UCSD-AML1 (cell line): Measurements from ENCODE around the gene PYROXD2.

ENCODE experiments used
- DNase-seq: peaks from one replicate; lab custom pipeline; 2025; ENCODE audit not compliant: unreplicated experiment; lab: John Stamatoyannopoulos, UW

The PYROXD2 gene

DNA sequence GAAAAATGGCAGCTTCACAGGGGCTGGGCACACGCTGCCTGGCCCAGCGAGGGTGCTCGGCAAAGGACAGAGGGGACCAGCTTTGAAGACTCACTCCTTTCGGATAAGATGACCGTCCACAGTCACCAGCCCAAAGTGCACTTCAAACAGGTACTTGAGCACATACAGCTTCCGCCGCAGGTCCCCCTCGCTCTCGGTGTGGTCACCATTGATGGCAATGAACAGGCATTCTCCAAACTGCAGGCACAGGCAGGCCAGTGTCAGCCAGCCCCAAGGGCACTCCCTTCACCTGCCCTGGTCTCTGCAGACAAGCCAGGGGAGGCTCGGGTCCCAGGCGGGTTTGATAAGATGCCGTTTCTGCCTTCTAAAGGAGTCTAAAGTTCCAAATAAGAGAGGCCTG is 20.2 kb upstream of the PYROXD2 start:
- no peak for DNase-seq

DNA sequence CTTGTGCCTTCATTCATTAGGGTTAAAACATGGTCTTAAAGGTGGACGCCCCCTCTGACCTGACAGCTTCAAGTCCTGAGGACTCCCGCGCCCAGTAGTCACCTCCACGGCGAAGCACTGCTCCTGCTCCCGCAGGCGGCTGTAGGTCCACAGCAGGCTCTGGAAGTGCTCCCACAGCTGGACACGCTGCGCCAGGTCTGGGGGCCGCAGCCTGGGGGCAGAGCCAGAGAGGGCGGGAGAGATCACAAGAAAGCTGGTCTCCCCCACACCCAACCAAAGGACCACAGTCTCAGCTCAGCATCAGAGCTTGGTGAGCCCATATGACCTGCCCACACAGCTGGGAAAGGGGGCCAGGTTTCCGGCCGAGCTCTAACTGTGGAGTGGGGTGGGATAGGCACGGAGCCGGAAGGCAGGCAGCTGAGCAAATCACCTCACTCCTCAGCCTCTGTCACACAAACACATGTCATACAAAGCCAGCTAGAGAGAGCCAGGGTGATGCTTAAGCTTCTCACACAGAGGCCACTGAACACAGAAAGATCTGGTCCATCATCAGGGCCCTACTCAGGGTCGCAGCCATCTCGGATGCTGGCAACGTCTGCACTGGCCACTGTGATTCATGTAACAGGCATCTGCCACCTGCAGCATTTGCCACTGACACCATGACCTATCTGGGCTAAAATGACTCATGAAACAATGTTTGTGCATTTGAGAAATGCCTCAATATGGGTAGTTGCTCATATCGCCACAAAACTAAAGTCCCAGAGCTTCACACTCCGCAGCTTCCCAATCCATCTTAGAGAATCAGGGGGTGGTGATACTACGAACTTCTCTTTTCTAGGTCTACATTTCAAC is 19.1 kb upstream of the PYROXD2 start:
- DNase-seq = no peak

DNA sequence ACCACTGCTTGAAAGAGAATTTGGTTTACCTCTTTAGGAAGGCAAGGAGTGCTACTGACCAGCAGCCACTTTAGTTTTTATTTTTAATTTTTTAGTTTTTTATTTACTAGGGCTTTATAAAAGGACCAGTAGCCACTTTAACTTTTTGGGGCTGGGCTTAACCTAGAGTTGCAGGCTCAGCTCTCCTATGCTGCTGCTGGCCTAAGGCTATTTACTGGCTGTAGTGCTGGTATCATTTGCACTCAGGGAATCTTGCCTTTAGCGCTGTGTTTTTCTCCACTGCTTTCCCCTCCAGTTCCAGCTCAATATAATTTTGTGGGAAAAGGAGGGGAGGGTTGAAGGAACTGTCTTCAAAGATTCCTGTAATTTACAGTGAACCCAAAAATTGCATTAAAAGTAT is 18.4 kb upstream of the PYROXD2 start:
- no peak for DNase-seq

DNA sequence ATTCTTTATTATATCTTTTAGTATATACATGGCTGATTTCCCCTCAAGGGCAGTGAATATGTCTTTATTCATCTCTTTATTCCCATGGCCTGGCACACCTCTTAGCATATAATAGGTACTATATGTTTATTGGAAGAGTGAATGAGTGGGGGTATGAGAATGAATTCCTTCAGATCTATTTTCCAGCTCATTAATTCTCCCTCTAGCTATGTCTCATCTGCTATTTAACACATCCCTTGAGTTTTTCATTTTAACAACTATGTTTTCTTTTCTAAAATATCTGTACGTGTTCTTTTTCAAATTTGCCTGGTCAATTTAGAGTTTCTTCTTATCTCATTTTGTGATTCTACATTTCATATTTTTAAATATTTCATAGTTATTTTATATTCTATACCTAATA is 17.3 kb upstream of the PYROXD2 start:
- no peak for DNase-seq

DNA sequence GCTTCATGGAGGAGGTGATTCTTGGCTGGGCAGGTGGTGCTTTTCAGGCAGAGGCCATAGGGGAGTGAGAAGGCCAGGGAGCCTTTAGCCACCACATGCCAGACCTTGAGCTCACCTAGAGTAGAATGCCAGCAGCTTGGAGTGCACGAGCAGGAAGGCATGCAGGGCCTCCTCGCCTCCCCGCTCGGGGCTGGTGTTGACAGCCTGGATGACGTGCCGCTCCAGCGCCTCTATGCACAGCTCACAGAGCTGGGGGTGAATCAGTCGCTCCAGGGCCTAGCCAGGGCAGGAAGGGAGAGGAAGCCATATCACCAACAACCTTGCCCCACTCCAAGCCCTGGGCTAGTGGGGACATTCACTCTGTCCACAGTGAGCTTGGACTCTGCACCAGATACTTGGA is 16.0 kb upstream of the PYROXD2 start:
- DNase-seq = no peak

DNA sequence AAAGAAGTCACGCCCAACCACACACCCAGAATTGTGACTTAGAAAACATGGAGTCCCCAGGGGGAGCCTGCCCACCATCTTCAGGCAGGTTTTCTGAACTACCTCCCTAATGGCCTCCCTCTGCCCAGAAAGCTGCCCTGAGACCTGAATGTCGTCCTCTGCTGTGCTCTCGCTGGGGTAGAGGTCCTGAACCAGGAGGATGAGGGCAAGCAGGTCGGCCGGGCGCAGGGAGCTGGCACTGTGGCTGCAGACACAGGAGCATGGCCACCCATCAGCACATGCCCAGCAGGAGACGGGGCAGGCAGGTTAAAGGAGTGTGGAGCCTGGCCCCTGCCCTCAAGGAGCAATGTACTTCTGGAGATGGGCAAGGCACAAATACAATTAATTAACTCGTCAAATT is 15.4 kb upstream of the PYROXD2 start:
- DNase-seq = no peak

DNA sequence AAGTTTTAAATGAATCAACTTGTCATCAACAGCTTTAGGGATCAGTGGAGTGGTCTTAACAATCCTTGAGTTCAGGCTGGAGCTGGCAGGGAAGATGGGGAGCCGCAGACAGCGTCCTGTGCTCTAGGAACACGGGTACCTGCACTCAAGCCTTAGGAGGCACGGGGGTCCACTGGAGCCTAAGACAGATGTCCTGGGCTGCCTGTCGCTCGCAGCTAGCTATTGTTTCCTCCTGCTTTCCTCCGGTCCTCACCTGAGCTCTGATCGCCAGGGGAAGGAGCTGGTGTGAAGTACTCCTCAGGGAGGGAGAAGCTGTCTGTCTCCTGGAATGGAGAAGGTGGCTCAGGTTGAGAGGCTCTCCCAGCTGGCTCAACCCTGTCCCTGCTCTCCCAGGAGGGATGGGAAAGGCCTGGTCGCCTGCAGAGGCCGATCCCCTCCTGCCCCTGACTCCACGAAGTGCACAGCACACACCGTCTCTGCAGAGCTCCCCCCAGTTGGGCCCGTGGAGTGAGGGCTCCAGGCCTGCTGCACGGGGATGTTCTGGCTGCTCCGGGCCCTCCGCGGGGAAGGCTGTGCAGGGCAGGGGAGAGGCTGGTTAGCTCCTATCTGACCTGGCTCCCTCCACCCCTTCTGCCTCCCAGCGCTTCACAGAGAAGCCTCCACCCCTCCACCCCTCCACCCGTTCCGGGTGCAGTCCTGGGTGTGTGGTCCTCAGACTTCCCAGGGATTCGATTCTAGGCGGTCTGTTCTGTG is 14.5 kb upstream of the PYROXD2 start:
- no peak for DNase-seq

DNA sequence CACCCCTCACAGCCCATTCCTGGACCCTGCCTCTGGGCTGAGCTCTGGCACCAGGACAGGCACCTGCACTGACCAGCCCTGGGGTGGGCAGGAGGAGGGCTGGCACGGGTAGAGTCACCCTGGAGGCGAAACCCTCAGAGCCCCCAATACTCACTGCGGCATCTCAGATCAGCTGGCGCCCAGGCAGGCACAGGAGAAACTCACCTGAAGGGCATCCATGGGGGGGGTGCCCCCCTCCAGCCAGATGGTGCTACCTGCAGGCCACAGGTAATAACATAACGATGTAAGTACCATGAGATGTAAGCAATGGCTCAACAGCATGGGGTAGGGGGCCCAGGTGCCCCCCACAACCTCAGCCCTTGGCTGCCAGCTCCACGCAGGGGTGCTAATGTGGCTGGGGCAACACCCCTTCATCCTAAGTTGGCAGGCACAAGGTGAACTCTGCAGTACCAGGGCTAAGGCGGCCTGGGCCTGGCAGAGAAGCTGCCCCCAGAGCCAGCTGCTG is 12.1 kb upstream of the PYROXD2 start:
- no peak for DNase-seq

DNA sequence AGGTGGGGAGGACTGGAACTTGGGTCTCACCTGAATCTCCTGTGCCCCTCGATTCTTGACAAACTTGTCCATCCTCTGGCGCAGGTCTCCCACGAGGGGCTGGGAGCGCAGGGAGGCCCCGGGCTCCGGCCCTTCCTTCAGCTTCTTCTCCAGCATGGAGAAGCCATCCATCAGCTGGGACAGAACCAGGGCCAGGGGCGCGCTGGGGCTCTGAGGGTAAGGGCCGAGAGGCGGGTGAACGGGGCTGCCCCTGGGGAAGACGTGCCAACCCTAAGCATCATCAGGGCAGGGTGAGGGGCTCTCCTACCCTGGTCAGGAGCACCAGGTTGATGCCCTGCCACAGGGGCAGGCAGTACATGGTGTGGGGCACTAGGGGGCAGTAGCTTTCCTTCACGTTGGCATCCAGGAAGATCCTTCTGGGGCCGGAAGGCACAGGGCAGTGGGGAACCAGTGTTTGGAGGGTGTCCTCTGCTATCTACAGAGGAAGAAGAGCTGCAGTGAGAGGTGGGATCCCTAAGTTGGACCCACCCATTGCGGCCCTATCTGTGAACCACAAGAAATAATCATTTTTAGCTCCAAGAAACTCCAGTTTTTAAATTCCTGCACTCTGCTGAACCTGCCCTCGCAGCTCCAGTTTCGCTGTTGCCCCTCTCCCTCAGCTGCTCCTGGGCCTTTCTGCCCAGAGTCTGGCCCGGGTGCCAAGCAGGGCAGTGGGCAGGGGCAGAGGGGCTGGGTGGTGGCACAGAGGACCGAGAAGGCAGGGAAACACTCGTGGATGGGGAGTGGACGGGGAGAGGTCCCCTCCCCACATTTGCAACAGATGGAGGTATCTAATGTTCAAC is 10.8 kb upstream of the PYROXD2 start:
- DNase-seq = peak; percentile 50

DNA sequence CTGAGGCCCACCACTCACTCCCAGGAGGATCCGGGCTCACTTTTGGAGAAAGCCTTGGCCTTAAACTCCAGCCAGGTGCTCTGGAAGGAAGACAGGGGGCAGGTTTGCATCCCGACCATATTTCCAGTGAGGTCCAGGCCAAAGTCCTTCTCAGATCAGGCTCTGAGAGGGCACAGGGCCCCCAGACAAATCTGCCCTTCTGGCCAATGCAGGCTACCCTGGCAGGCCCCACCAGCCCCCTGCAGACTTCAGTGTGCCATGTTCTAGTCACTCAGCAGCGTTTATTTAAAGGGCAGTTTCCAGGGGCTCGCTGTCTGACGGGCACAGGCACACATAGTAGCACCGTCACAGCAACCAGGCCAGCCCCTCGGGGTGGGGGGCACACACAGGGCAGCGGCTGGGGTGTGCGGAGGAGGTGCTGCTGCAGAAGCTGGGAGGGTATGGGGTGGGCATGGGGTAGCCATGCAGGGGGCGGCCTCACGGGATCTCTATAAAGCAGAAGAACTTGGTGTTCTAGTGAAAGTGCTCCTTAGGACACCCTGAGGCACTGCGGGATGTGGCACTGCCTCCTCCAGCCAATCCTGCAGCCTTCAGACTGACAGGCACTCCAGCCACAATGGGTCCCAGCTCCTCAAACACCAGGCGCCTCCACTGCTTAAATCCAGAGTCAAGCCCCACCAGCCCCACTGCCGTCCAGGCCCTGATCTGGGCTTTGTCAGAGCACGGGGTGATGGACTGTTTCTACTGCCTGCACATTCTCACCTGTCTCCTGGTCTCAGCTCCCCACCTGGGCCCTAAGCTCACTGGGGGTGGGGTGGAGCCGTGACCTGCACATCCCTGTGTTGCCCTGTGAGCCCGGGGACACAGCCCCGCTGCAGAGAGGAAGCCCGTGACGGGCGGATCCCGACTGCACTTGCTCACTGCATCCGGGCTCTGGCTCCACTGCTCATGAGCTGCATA is 9.6 kb upstream of the PYROXD2 start:
- no peak for DNase-seq

DNA sequence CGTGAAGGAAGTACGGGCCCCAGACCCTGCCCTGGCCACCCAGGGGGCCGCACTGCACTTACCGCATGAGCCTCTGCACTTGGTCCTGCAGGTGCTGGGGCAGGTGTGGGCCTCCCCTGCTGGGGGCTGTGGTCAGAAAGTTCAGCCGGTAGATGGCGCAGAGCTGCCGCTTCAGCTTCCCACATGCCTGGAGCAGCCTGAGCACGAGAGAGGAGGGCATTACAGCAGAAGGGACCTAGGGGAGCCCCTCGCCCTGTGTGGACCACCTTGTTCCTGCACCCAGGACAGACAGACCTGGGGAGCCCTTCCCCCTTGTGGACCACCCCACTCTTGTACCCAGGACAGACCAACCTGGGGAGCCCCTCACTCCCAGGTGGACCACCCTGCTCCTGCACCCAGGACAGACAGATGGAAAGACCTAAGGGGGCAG is 8.7 kb upstream of the PYROXD2 start:
- no peak for DNase-seq

DNA sequence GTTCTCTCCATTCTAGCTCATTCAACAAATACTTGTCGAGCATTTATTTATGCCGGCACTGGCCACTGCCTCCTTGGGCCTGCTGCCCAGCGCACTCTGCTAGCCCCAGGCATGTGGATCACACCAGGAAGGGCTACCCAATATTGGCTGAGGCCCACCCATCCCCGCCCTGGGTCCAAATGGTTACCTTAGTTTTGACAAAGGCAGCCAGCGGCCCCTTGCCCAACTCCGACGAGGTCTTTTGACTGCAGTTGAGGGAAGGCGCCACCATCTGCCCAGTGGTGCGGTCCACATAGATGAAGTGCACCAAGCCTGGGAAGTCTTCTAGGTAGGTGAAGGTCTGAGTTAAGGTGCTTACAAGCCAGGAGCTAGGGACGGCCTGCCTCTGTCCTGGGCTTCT is 7.2 kb upstream of the PYROXD2 start:
- DNase-seq = no peak

DNA sequence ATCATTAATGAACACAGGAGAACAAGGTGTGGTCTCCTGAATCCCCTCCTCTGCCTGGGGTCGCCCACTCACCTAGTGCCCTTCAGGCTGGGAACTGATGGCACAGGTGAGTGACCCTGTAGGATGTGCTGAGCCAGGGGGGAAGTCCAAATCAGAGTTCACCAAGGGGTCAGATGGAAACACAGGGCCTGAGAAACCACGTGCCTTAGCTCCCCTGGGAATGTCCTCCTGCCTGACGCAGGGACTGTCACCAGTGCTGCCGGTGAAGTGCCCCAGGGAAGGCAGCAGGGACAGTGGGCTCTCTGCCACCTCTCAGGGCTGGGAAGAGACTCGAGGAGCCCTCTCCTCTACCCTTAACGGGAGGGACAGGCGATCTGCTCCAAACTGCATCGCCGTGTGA is 5.8 kb upstream of the PYROXD2 start:
- DNase-seq = no peak

DNA sequence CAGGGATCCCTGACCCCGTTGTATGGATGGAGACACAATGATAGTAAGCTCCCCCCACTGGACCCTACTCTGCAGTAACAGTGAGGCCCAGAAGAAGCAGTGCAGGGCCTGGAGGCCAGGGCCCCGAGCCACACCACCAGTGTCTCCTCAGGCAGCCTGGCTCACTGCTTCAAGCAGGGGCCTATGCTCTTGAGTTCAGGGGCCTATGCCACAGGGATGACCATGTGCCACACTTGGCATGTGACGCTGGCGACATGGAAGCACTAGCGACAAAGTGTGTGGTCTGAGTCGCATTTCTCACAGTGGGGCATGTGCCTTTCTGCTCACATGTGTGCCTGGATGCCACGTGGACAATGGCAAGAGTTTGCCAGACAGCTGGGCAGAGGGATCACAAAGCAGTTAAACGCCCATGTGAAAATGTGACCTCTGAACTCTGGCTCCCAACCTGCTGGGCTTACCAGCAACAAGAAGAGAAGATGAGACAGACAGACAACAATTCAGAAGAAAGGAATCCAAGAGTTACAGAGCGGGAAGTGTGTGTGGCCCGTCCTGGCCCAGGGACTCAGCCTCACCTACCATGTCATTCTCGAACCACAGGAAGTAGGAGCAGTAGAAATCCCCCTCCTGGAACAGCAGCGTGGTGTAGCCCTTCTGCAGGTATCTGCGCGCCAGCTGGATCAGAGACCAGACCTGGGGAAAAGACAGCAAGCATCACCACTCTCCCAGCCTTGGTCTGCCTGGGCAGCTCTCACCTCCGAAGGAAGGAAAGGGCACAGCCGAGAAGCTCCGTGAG is 4.7 kb upstream of the PYROXD2 start:
- DNase-seq = no peak

DNA sequence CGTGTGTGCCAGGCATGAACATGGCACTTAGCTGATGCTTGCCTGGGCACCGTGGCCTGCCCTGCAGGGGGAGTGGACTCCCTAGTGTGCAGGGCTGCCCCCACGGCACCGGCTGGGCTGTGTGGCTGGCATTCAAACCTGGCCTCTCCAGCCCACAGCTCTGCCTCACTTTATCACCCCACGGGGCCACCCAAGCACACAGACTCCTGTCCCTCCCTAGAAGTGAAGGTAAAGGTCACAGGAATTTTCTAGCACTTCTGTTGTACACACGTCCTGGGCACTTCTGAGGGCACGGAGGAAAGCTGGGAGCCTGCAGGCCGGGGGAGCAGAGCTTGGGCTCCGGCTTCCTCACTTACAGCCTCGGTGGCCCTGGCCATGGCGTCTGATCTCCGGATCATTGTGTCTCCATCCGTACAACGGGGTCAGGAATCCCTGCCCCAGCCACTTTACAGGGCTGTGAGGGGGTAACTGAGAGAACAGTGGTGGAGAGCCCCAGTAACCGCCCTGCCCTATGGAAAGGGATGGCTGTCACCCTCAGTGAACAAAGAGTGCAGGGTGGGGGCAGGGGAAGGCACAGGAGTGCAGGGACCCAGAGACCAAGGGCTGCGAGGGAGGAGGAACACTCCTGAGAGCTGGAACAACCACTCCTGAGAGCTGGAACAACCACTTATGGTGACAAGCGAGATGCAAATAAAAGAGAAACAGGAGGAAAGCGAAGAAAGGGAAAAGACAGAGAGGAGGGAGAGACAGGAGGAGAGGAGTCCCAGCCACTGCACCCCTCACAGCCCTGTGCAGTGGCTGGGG is 3.9 kb upstream of the PYROXD2 start:
- no peak for DNase-seq

DNA sequence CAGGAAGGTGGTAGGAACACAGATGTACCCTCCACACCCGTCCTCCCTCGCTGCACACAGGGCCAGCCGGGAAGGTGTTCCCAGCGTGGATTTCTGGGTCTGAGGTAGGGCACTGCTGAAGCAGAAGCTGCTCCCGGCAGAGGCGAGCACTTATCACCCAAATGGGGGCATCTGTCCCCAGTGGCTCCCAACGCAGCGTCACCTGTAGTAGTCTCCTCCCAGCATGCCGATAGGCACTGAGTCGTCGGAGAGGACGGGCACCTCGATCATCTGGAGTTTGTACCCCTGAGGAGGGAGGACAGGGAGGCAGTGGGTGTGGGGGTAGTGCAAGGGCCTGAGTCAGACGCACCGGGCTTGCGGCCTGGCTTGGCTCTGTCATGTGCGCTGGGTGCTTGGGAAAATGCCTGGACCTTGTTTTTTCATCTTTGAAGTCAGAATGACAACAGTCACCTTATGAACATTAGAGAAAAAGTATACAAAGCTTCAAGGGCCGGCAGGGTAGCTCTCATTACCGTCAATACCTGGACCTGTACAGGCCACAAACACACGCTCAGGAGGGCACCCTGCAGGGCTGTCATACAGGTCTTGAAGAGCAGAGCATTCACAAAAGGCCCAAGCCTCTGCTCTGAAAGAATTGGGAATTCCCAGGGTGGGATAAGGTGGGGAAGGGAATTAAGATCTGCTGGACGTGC is 3.1 kb upstream of the PYROXD2 start:
- no peak for DNase-seq

DNA sequence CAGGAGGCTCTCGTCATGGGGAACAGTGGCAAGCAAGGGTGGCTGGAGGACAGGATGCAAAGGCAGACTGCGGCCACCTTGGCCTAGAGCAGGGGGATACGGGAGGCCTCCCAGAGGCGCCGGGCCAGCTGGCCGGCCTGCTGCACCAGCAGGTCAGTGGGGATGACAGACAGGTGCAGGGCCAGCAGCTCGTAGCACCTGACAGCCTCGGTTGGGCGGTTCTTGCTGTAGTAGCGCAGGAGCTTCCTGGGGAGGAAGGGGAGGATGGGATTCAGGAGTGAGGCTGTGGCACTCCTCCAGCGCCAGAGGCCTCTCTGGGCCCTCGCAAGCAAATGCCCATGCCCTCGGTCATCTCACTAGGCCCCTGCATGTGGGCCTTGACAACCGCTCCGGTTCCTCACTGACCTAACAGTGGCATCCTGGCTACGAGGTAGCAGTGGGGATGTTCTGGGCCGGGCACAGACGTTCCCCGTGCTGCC is 2.5 kb upstream of the PYROXD2 start:
- no peak for DNase-seq
